GM23338 (cell line): ENCODE data around the gene SLC15A4. TPM values are rescaled to one million over a fixed set of nuclear protein-coding genes. Genes with fewer than 3 reads are reported as not detected.

Source experiments
- ATAC-seq: fragments of 200-7000 bp; cut with Tn5 transposase; 3 replicates; pipeline ENCODE4 v1.9.1; 2020
- DNase-seq: peaks from one replicate; pipeline ENCODE4 v3.0.0-alpha.2; 2015; ENCODE audit warnings: low spot score
- H2AFZ ChIP-seq: fragments of 200-600 bp; sonication (generic); 2 replicates; pipeline ENCODE4 v1.8.0; 2016; ENCODE audit warnings: antibody characterized with exemption, mild to moderate bottlenecking, moderate library complexity
- H3F3A ChIP-seq: fragments of 200-600 bp; sonication (generic); replicated peaks from 2 replicates; pipeline ENCODE4 v1.8.0; 2017; ENCODE audit warnings: antibody characterized with exemption, mixed run types, low read depth
- H3K27ac ChIP-seq: fragments of 200-600 bp; sonication (generic); 2 replicates; pipeline ENCODE4 v1.6.1; 2016; ENCODE audit warnings: low read depth
- H3K27me3 ChIP-seq: fragments of 200-600 bp; sonication (generic); 2 replicates; pipeline ENCODE4 v1.8.0; 2016; ENCODE audit warnings: mild to moderate bottlenecking, mixed run types, moderate library complexity; ENCODE audit not compliant: insufficient read depth
- H3K36me3 ChIP-seq: fragments of 200-600 bp; sonication (generic); 2 replicates; pipeline ENCODE4 v1.8.0; 2016; ENCODE audit warnings: mild to moderate bottlenecking; ENCODE audit not compliant: insufficient read depth
- H3K4me1 ChIP-seq: fragments of 200-600 bp; sonication (generic); 2 replicates; pipeline ENCODE4 v1.8.0; 2016; ENCODE audit warnings: mild to moderate bottlenecking, moderate library complexity; ENCODE audit not compliant: insufficient read depth
- H3K4me2 ChIP-seq: fragments of 200-600 bp; sonication (generic); 2 replicates; pipeline ENCODE4 v1.7.1; 2017; ENCODE audit warnings: mixed run types
- H3K4me3 ChIP-seq: fragments of 200-600 bp; sonication (generic); 2 replicates; pipeline ENCODE4 v1.6.1; 2016; ENCODE audit warnings: mixed run types
- H3K79me2 ChIP-seq: fragments of 200-600 bp; sonication (generic); replicated peaks from 2 replicates; pipeline ENCODE4 v1.8.0; 2017; ENCODE audit warnings: mild to moderate bottlenecking; ENCODE audit not compliant: insufficient read depth
- H3K9me2 ChIP-seq: fragments of 200-600 bp; sonication (generic); 2 replicates; pipeline ENCODE4 v1.8.0; 2017; ENCODE audit not compliant: insufficient read depth
- H4K20me1 ChIP-seq: fragments of 200-600 bp; sonication (generic); replicated peaks from 2 replicates; pipeline ENCODE4 v1.8.0; 2017; ENCODE audit warnings: mild to moderate bottlenecking; ENCODE audit not compliant: insufficient read depth
- H3K27ac Mint-ChIP-seq: 2 replicates; pipeline ENCODE4 v1.8.0; 2020; ENCODE audit warnings: inconsistent platforms, mild to moderate bottlenecking, moderate library complexity, mixed read lengths
- H3K27me3 Mint-ChIP-seq: 3 replicates; pipeline ENCODE4 v1.8.0; 2022; ENCODE audit warnings: low read depth, mild to moderate bottlenecking, moderate library complexity, mixed read lengths, inconsistent platforms; ENCODE audit not compliant: insufficient read depth, poor library complexity
- H3K36me3 Mint-ChIP-seq: 3 replicates; pipeline ENCODE4 v1.8.0; 2021; ENCODE audit warnings: low read depth, mild to moderate bottlenecking, inconsistent platforms, moderate library complexity, mixed read lengths
- H3K4me1 Mint-ChIP-seq: 3 replicates; pipeline ENCODE4 v1.8.0; 2020; ENCODE audit warnings: mild to moderate bottlenecking, inconsistent platforms, mixed read lengths
- H3K4me3 Mint-ChIP-seq: 3 replicates; pipeline ENCODE4 v1.8.0; 2021; ENCODE audit warnings: moderate library complexity, mild to moderate bottlenecking, inconsistent platforms, mixed read lengths
- H3K9me3 Mint-ChIP-seq: 3 replicates; pipeline ENCODE4 v1.8.0; 2020; ENCODE audit warnings: moderate library complexity, mild to moderate bottlenecking, inconsistent platforms, mixed read lengths
- CREB1 ChIP-seq: fragments of 250-450 bp; sonication (Bioruptor Pico); IDR thresholded peaks from 2 replicates; pipeline ENCODE4 v1.5.0; 2020; ENCODE audit warnings: low read depth, mild to moderate bottlenecking, moderate library complexity
- EZH2 ChIP-seq: fragments of 200-600 bp; sonication (generic); IDR thresholded peaks from one replicate; pipeline ENCODE4 v1.8.0; 2017; ENCODE audit warnings: antibody characterized with exemption, mild to moderate bottlenecking, low read depth; ENCODE audit not compliant: unreplicated experiment
- EZH2phosphoT487 ChIP-seq: fragments of 200-600 bp; sonication (generic); IDR thresholded peaks from one replicate; pipeline ENCODE4 v1.8.1; 2018; ENCODE audit warnings: antibody characterized with exemption; ENCODE audit not compliant: unreplicated experiment
- JUNB ChIP-seq: IDR thresholded peaks from one replicate; pipeline ENCODE4 v1.6.1; 2016; ENCODE audit warnings: antibody characterized with exemption; ENCODE audit not compliant: unreplicated experiment
- NANOG ChIP-seq: IDR thresholded peaks from 2 replicates; pipeline ENCODE4 v1.6.1; 2016; ENCODE audit warnings: antibody characterized with exemption, borderline replicate concordance
- POLR2AphosphoS5 ChIP-seq: IDR thresholded peaks from 2 replicates; pipeline ENCODE4 v1.6.1; 2016; ENCODE audit warnings: antibody characterized with exemption, low read depth
- STAT1 ChIP-seq: IDR thresholded peaks from one replicate; pipeline ENCODE4 v1.6.1; 2016; ENCODE audit warnings: antibody characterized with exemption; ENCODE audit not compliant: unreplicated experiment
- ZNF114 ChIP-seq: fragments of 250-450 bp; sonication (Bioruptor Pico); IDR thresholded peaks from 2 replicates; pipeline ENCODE4 v1.5.0; 2020; ENCODE audit warnings: mild to moderate bottlenecking, moderate library complexity
- ZNF331 ChIP-seq: fragments of 250-450 bp; sonication (Bioruptor Pico); IDR thresholded peaks from 2 replicates; pipeline ENCODE4 v1.5.0; 2020; ENCODE audit warnings: low read depth, mild to moderate bottlenecking, moderate library complexity
- polyA plus RNA-seq: library from polyadenylated mRNA; unstranded; fragments of >200 nt; fragmentation: Nextera tagmentation; extraction: Ambion mirVana; gene quantifications from 2 replicates; pipeline ENCODE4 v1.2.1, GENCODE V29; 2016
- total RNA-seq: library from RNA; depleted of rRNA; stranded (reverse); fragments of >200 nt; shearing (Covaris generic); gene quantifications from 2 replicates; pipeline ENCODE4 v1.2.3, GENCODE V29; 2014
- TF ChIP-seq, protein P1 (sequence below): IDR thresholded peaks from one replicate; pipeline ENCODE4 v1.6.1; 2018; ENCODE audit warnings: antibody characterized with exemption; ENCODE audit not compliant: unreplicated experiment
- TF ChIP-seq, protein P2 (sequence below): IDR thresholded peaks from 2 replicates; pipeline ENCODE4 v1.6.1; 2016; ENCODE audit warnings: antibody characterized with exemption
- TF ChIP-seq, protein P3 (sequence below): fragments of 250-450 bp; sonication (Bioruptor Pico); IDR thresholded peaks from 2 replicates; pipeline ENCODE4 v1.5.0; 2020; ENCODE audit warnings: mild to moderate bottlenecking, moderate library complexity

The SLC15A4 gene
- total and polyA plus RNA-seq, 2 experiments from 2014 or later = 7.7 to 30.3 TPM

DNA sequence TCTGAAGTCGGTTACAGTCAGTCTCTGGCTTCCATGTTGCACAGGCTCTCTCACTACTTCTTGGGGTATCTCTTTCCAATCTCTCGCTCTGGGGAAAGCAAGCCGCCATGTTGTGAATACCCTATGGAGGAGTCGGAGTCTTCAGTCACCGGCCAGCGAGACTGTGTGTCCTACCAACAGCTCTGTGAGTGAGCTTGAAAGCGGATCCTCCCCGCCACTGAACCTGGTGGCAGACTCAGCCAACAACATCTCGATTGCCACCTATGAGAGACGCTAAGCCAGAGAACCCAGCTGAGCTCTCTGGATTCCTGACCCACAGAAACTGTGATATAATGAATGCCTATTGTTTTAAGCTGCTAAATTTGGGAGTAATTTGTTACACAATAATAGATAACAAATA, 51.5 kb downstream of the SLC15A4 start (continued):
- TF ChIP-seq, protein P1, sequence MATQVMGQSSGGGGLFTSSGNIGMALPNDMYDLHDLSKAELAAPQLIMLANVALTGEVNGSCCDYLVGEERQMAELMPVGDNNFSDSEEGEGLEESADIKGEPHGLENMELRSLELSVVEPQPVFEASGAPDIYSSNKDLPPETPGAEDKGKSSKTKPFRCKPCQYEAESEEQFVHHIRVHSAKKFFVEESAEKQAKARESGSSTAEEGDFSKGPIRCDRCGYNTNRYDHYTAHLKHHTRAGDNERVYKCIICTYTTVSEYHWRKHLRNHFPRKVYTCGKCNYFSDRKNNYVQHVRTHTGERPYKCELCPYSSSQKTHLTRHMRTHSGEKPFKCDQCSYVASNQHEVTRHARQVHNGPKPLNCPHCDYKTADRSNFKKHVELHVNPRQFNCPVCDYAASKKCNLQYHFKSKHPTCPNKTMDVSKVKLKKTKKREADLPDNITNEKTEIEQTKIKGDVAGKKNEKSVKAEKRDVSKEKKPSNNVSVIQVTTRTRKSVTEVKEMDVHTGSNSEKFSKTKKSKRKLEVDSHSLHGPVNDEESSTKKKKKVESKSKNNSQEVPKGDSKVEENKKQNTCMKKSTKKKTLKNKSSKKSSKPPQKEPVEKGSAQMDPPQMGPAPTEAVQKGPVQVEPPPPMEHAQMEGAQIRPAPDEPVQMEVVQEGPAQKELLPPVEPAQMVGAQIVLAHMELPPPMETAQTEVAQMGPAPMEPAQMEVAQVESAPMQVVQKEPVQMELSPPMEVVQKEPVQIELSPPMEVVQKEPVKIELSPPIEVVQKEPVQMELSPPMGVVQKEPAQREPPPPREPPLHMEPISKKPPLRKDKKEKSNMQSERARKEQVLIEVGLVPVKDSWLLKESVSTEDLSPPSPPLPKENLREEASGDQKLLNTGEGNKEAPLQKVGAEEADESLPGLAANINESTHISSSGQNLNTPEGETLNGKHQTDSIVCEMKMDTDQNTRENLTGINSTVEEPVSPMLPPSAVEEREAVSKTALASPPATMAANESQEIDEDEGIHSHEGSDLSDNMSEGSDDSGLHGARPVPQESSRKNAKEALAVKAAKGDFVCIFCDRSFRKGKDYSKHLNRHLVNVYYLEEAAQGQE = no peak
- no peak for TF ChIP-seq CREB1 (CRISPR knock-in tag)

DNA sequence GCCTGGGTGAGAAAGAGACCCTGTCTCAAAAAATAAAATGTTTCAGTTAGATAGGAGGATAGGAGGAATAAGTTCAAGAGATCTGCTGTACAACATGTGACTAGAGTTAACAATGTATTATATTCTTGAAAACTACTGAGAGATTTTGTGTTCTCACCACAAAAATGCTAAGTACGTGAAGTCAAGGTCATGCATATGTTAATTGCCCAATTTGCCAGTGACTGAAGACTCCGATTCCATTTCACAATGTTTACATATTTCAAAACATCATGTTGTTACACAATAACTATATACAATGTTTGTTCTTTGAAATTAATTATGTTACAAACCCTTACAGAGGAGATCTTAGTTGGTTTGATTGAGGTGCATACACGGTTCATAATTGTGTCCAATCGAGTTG, 52.1 kb downstream of the SLC15A4 start:
- H2AFZ ChIP-seq = no peak overlapping the region
- no peak overlapping the region for H3K4me3 ChIP-seq
- H3K79me2 ChIP-seq = no peaks in the 10 kb centered on the region
- H3K9me2 ChIP-seq = no peaks in the 10 kb centered on the region
- TF ChIP-seq ZNF331 (CRISPR knock-in tag) (no peak), EZH2phosphoT487 (no peak), POLR2AphosphoS5 (no peak), ZNF114 (no peak), CREB1 (CRISPR knock-in tag) (no peak), NANOG (no peak), STAT1 (no peak), JUNB (no peak), EZH2 (no peak)
- TF ChIP-seq, protein P1 = no peak
- TF ChIP-seq, protein P2, sequence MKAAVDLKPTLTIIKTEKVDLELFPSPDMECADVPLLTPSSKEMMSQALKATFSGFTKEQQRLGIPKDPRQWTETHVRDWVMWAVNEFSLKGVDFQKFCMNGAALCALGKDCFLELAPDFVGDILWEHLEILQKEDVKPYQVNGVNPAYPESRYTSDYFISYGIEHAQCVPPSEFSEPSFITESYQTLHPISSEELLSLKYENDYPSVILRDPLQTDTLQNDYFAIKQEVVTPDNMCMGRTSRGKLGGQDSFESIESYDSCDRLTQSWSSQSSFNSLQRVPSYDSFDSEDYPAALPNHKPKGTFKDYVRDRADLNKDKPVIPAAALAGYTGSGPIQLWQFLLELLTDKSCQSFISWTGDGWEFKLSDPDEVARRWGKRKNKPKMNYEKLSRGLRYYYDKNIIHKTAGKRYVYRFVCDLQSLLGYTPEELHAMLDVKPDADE = no peak
- TF ChIP-seq, protein P3, sequence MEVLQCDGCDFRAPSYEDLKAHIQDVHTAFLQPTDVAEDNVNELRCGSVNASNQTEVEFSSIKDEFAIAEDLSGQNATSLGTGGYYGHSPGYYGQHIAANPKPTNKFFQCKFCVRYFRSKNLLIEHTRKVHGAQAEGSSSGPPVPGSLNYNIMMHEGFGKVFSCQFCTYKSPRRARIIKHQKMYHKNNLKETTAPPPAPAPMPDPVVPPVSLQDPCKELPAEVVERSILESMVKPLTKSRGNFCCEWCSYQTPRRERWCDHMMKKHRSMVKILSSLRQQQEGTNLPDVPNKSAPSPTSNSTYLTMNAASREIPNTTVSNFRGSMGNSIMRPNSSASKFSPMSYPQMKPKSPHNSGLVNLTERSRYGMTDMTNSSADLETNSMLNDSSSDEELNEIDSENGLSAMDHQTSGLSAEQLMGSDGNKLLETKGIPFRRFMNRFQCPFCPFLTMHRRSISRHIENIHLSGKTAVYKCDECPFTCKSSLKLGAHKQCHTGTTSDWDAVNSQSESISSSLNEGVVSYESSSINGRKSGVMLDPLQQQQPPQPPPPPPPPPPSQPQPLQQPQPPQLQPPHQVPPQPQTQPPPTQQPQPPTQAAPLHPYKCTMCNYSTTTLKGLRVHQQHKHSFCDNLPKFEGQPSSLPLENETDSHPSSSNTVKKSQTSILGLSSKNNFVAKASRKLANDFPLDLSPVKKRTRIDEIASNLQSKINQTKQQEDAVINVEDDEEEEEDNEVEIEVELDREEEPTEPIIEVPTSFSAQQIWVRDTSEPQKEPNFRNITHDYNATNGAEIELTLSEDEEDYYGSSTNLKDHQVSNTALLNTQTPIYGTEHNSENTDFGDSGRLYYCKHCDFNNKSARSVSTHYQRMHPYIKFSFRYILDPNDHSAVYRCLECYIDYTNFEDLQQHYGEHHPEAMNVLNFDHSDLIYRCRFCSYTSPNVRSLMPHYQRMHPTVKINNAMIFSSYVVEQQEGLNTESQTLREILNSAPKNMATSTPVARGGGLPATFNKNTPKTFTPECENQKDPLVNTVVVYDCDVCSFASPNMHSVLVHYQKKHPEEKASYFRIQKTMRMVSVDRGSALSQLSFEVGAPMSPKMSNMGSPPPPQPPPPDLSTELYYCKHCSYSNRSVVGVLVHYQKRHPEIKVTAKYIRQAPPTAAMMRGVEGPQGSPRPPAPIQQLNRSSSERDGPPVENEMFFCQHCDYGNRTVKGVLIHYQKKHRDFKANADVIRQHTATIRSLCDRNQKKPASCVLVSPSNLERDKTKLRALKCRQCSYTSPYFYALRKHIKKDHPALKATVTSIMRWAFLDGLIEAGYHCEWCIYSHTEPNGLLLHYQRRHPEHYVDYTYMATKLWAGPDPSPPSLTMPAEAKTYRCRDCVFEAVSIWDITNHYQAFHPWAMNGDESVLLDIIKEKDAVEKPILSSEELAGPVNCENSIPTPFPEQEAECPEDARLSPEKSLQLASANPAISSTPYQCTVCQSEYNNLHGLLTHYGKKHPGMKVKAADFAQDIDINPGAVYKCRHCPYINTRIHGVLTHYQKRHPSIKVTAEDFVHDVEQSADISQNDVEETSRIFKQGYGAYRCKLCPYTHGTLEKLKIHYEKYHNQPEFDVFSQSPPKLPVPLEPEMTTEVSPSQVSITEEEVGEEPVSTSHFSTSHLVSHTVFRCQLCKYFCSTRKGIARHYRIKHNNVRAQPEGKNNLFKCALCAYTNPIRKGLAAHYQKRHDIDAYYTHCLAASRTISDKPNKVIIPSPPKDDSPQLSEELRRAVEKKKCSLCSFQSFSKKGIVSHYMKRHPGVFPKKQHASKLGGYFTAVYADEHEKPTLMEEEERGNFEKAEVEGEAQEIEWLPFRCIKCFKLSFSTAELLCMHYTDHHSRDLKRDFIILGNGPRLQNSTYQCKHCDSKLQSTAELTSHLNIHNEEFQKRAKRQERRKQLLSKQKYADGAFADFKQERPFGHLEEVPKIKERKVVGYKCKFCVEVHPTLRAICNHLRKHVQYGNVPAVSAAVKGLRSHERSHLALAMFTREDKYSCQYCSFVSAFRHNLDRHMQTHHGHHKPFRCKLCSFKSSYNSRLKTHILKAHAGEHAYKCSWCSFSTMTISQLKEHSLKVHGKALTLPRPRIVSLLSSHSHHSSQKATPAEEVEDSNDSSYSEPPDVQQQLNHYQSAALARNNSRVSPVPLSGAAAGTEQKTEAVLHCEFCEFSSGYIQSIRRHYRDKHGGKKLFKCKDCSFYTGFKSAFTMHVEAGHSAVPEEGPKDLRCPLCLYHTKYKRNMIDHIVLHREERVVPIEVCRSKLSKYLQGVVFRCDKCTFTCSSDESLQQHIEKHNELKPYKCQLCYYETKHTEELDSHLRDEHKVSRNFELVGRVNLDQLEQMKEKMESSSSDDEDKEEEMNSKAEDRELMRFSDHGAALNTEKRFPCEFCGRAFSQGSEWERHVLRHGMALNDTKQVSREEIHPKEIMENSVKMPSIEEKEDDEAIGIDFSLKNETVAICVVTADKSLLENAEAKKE (CRISPR knock-in tag) = no peak
- Mint-ChIP-seq H3K27ac (no peak overlapping the region), H3K9me3 (peaks cover 89% of the 10 kb centered on the region), H3K4me1 (no peaks in the 10 kb centered on the region), H3K27me3 (no peaks in the 10 kb centered on the region), H3K4me3 (no peak overlapping the region), H3K36me3 (peaks cover 33% of the 10 kb centered on the region)
- H3K27ac ChIP-seq = no peak overlapping the region
- DNase-seq = no peak
- no peaks in the 10 kb centered on the region for H3K4me1 ChIP-seq
- no peaks in the 10 kb centered on the region for H3K36me3 ChIP-seq
- no peaks in the 10 kb centered on the region for H4K20me1 ChIP-seq
- no peak overlapping the region for H3K4me2 ChIP-seq
- ATAC-seq = no peak
- H3F3A ChIP-seq = no peaks in the 10 kb centered on the region
- no peaks in the 10 kb centered on the region for H3K27me3 ChIP-seq
